Measurements from ENCODE around the gene ZNF552. TPM values are rescaled to one million over a fixed set of nuclear protein-coding genes. Genes with fewer than 3 reads are reported as not detected.

Gene ZNF552
- total and polyA plus RNA-seq, 2 of the 4 experiments (the other 2 are of a cell fraction), result 2.8 to 4.7 TPM

DNA sequence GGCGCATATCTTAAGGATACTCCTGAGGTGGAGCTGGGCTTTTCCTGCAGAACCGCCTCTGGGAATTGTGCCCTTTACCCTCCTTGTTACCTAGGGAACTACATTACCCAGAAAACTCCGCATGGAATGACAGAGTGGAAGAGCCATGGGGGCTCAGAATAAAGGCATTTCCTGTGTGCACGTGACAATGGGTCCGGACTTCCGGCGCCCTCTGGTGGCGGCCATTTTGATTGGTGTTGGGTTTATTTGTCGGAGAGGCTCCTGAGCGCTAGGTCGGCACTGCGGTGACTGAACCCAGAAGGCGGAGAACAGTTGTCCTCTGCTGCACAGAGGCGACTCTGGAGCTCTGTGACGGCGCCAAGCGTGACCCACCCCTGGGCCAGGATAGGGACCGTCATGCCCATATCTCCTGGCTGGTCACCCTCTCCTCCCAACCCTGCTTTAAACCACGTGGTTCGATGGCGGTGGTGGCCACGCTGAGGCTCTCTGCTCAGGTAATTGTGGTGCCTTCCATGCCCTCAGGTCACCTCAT lies 15.4 kb upstream of the ZNF552 start, which contains the start of gene ZNF587B:
ZNF587B (plus strand) TSS at position 229 of the 532 bp plus-strand sequence; CDS start at position 459, 230 bp downstream.
- Histone ChIP-seq H2AK9ac (replicated peaks; ENCODE audit: low read depth, low read length, poor library complexity) (peak within 1 kb of the TSS; percentile 97), H3K4me1 (ENCODE audit: control insufficient read depth, insufficient read depth, low read length) (peaks cover 10% of the 10 kb centered on the region; the same call in 1 of the 2 replicates), H4K8ac (ENCODE audit: low read depth in 2 of 2, low read length in 2 of 2) (peak within 1 kb of the TSS; percentile 90 to 93), H2AK5ac (ENCODE audit: low read depth, low read length) (peak within 1 kb of the TSS; percentile 97), H3K27ac (ENCODE audit: insufficient read depth, low read length) (peak within 1 kb of the TSS; percentile 44), H3K14ac (replicated peaks; ENCODE audit: low read depth, low read length) (peak within 1 kb of the TSS; percentile 81), H3K4me2 (ENCODE audit: low read depth, low read length) (peak within 1 kb of the TSS; percentile 74), H2AFZ (replicated peaks; ENCODE audit: low read length, poor library complexity) (peak within 1 kb of the TSS; percentile 95), H4K20me1 (ENCODE audit: insufficient read depth, low read length) (peaks cover 23% of the 10 kb centered on the region), H3K9me1 (ENCODE audit: insufficient read depth, low read length) (peaks cover 8% of the 10 kb centered on the region; the same call in 1 of the 2 replicates), H3K9me3 (ENCODE audit: control insufficient read depth, insufficient read depth, low read length) (no peaks in the 10 kb centered on the region), H3K56ac (ENCODE audit: extremely low read depth, insufficient read depth, low read length) (peak within 1 kb of the TSS; percentile 9; the same call in 1 of the 2 replicates), H3K4ac (ENCODE audit: low read depth, low read length) (peak within 1 kb of the TSS; percentile 85), H3K9ac (ENCODE audit: low read depth, low read length) (peak within 1 kb of the TSS; percentile 61), H3K23ac (ENCODE audit: low read depth, low read length) (peak within 1 kb of the TSS; percentile 94), H3K27me3 (ENCODE audit: control insufficient read depth, insufficient read depth, low read length) (no peaks in the 10 kb centered on the region), H2BK15ac (ENCODE audit: low read depth, low read length) (no peak within 1 kb of the TSS), H4K91ac (ENCODE audit: insufficient read depth, low read depth, low read length) (peak within 1 kb of the TSS; percentile 85), H3K4me3 (ENCODE audit: insufficient read depth, low read depth, low read length) (peak within 1 kb of the TSS; percentile 56), H2BK5ac (ENCODE audit: low read depth, low read length, poor library complexity, severe bottlenecking) (peak within 1 kb of the TSS; percentile 44), H3K36me3 (ENCODE audit: control insufficient read depth, insufficient read depth, low read length) (peaks cover 3% of the 10 kb centered on the region), H4K5ac (ENCODE audit: low read depth, low read length) (peak within 1 kb of the TSS; percentile 51), H3K79me1 (ENCODE audit: low read depth in 1 of 2, low read length in 2 of 2) (peaks cover 7 to 56% of the 10 kb centered on the region in 2 experiments; a peak in 3 of 4 replicates), H2BK20ac (ENCODE audit: low read depth, low read length) (no peak within 1 kb of the TSS), H2BK120ac (ENCODE audit: low read depth, low read length) (peak within 1 kb of the TSS; percentile 39; the same call in 1 of the 2 replicates), H3K18ac (ENCODE audit: low read depth, low read length) (no peak within 1 kb of the TSS)
- BruUV-seq (replicated peaks), result TSS peak; percentile 4
- ChIA-PET POLR2A (ENCODE audit: unreplicated experiment) (no interaction called here), CTCF (no interaction called here)
- peak; percentile 92 for ATAC-seq (ENCODE audit: low read depth)
- intact Hi-C loops (cut with micrococcal nuclease), result no loop called here
- peak; percentile 74 for DNase-seq
- 0% methylated on average over 1 of the region's 22 CpGs; no CpG with 5 or more reads in 1 of the 2 experiments for WGBS, 2 experiments (ENCODE audit: extremely low coverage in 2 of 2, insufficient read length in 1 of 2)
- dilution Hi-C loops (cut with HindIII; ENCODE audit: low sequenced_read_pairs, unreplicated experiment), result no loop called here
- TF ChIP-seq RFX5 (IDR thresholded peaks at IDR 0.05; ENCODE audit: low read depth, low read length) (no peak), MAFK (IDR thresholded peaks at IDR 0.05; ENCODE audit: low read depth, low read length) (no peak), BHLHE40 (IDR thresholded peaks at IDR 0.05; ENCODE audit: low read depth, low read length) (peak; percentile 94), RAD21 (IDR thresholded peaks at IDR 0.05; ENCODE audit: low read length) (no peak), CEBPB (IDR thresholded peaks at IDR 0.05; ENCODE audit: low read depth, low read length) (no peak), MAZ (IDR thresholded peaks at IDR 0.05; ENCODE audit: borderline replicate concordance, low read depth, low read length) (no peak), POLR2A (IDR thresholded peaks at IDR 0.05; ENCODE audit: low read depth, low read length) (no peak; the same call in 1 of the 2 replicates), CHD1 (IDR thresholded peaks at IDR 0.05; ENCODE audit: low read depth, low read length) (no peak), NFE2L2 (IDR thresholded peaks at IDR 0.05; ENCODE audit: low read depth, low read length) (no peak), RCOR1 (IDR thresholded peaks at IDR 0.05; ENCODE audit: insufficient replicate concordance, low read length) (no peak), MXI1 (IDR thresholded peaks at IDR 0.05; ENCODE audit: borderline replicate concordance, low read depth, low read length) (peak; percentile 62; the same call in 1 of the 2 replicates), SMC3 (IDR thresholded peaks at IDR 0.05; ENCODE audit: low read depth, low read length) (peak; percentile 48), FOS (IDR thresholded peaks at IDR 0.05; ENCODE audit: low read depth, low read length) (no peak)
- TF ChIP-seq, protein P1, sequence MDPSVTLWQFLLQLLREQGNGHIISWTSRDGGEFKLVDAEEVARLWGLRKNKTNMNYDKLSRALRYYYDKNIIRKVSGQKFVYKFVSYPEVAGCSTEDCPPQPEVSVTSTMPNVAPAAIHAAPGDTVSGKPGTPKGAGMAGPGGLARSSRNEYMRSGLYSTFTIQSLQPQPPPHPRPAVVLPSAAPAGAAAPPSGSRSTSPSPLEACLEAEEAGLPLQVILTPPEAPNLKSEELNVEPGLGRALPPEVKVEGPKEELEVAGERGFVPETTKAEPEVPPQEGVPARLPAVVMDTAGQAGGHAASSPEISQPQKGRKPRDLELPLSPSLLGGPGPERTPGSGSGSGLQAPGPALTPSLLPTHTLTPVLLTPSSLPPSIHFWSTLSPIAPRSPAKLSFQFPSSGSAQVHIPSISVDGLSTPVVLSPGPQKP (IDR thresholded peaks at IDR 0.05; ENCODE audit: borderline replicate concordance, low read depth, low read length), result no peak
- TF ChIP-seq, protein P2, sequence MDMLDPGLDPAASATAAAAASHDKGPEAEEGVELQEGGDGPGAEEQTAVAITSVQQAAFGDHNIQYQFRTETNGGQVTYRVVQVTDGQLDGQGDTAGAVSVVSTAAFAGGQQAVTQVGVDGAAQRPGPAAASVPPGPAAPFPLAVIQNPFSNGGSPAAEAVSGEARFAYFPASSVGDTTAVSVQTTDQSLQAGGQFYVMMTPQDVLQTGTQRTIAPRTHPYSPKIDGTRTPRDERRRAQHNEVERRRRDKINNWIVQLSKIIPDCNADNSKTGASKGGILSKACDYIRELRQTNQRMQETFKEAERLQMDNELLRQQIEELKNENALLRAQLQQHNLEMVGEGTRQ (IDR thresholded peaks at IDR 0.05; ENCODE audit: low read depth, low read length), result peak; percentile 83
- TF ChIP-seq, protein P3, sequence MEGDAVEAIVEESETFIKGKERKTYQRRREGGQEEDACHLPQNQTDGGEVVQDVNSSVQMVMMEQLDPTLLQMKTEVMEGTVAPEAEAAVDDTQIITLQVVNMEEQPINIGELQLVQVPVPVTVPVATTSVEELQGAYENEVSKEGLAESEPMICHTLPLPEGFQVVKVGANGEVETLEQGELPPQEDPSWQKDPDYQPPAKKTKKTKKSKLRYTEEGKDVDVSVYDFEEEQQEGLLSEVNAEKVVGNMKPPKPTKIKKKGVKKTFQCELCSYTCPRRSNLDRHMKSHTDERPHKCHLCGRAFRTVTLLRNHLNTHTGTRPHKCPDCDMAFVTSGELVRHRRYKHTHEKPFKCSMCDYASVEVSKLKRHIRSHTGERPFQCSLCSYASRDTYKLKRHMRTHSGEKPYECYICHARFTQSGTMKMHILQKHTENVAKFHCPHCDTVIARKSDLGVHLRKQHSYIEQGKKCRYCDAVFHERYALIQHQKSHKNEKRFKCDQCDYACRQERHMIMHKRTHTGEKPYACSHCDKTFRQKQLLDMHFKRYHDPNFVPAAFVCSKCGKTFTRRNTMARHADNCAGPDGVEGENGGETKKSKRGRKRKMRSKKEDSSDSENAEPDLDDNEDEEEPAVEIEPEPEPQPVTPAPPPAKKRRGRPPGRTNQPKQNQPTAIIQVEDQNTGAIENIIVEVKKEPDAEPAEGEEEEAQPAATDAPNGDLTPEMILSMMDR (conservative IDR thresholded peaks at IDR 0.05; ENCODE audit: low read depth, low read length), result peak; percentile 41
- in situ Hi-C loops (cut with MboI; ENCODE audit: low sequenced_read_pairs), result no loop called here

All from IMR-90 (cell line).